C4-2B (cell line): Measurements from ENCODE around the gene PTPRCAP.

Experiments used
- ZFX ChIP-seq: fragments of 450-650 bp; IDR thresholded peaks from 2 replicates; pipeline ENCODE4 v1.6.1; 2017
- TF ChIP-seq, protein P1 (sequence below): fragments of 450-650 bp; conservative IDR thresholded peaks from 2 replicates; pipeline ENCODE4 v1.5.1; 2017; ENCODE audit warnings: mild to moderate bottlenecking

- TF ChIP-seq, protein P1, sequence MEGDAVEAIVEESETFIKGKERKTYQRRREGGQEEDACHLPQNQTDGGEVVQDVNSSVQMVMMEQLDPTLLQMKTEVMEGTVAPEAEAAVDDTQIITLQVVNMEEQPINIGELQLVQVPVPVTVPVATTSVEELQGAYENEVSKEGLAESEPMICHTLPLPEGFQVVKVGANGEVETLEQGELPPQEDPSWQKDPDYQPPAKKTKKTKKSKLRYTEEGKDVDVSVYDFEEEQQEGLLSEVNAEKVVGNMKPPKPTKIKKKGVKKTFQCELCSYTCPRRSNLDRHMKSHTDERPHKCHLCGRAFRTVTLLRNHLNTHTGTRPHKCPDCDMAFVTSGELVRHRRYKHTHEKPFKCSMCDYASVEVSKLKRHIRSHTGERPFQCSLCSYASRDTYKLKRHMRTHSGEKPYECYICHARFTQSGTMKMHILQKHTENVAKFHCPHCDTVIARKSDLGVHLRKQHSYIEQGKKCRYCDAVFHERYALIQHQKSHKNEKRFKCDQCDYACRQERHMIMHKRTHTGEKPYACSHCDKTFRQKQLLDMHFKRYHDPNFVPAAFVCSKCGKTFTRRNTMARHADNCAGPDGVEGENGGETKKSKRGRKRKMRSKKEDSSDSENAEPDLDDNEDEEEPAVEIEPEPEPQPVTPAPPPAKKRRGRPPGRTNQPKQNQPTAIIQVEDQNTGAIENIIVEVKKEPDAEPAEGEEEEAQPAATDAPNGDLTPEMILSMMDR: no peak
- no peak for TF ChIP-seq ZFX
Measured at GRCh38 chr11:67455054-67455453, 17.6 kb upstream of the PTPRCAP start, which contains the start of gene CABP4.
